ENCODE data around the gene GNRHR.

DNA sequence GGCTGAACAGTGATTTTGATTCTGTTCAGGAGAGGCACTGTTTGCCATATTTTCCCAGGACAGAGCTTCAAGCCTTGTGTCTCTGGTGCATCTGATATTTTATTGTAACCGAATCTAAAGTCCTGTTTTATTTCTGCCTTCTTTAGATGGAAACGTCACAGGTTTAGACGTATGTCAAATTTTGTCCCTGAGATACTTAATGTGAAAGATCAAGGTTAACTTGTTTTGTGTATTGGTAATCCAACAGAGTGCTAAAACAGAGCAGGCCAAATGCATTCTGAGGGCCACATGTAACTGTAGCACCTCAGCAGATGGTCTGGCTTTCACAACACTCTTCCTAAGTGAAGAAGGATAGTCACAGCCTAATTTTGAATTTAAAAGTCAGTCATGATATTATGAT is at the start of gene GNRHR:
- no peak for TF ChIP-seq EZH2 (IDR thresholded peaks at IDR 0.05)
- no peak for TF ChIP-seq POLR2AphosphoS5 (IDR thresholded peaks at IDR 0.05; ENCODE audit: borderline replicate concordance, low read depth, low read length)
